Activated naive CD8-positive, alpha-beta T cell (primary cell): ENCODE measurements around the gene SPTLC2.
A peak's percentile ranks its signal among the peaks of the same experiment; 100 is the strongest.
"Not testable (repeated sequence)": the region's sequence is repeated elsewhere in the genome, so short reads cannot be mapped to it uniquely, and the experiment has no call there.

ENCODE experiments used
- H3K27ac Mint-ChIP-seq: one replicate; pipeline ENCODE4 v1.8.0; 2021; ENCODE audit warnings: mixed read lengths
- H3K27me3 Mint-ChIP-seq: one replicate; pipeline ENCODE4 v1.8.0; 2021; ENCODE audit warnings: mixed read lengths
- H3K36me3 Mint-ChIP-seq: one replicate; pipeline ENCODE4 v1.8.0; 2021; ENCODE audit warnings: mixed read lengths
- H3K4me1 Mint-ChIP-seq: one replicate; pipeline ENCODE4 v1.8.0; 2021; ENCODE audit warnings: low read depth, mixed read lengths
- H3K4me3 Mint-ChIP-seq: one replicate; pipeline ENCODE4 v1.8.0; 2021; ENCODE audit warnings: mild to moderate bottlenecking, mixed read lengths
- H3K9me3 Mint-ChIP-seq: one replicate; pipeline ENCODE4 v1.8.0; 2021; ENCODE audit warnings: low read depth, mixed read lengths

The SPTLC2 gene

GRCh38 chr14:77640756-77641533 lies 24.5 kb upstream of the SPTLC2 start:
- Mint-ChIP-seq H3K36me3 (no peaks in the 10 kb centered on the region), H3K27me3 (no peaks in the 10 kb centered on the region)

GRCh38 chr14:77638771-77639171 lies 22.3 kb upstream of the SPTLC2 start:
- Mint-ChIP-seq H3K27ac (no peak overlapping the region), H3K36me3 (no peaks in the 10 kb centered on the region), H3K4me3 (no peak overlapping the region), H3K9me3 (no peaks in the 10 kb centered on the region), H3K4me1 (peaks cover 16% of the 10 kb centered on the region), H3K27me3 (no peaks in the 10 kb centered on the region)

More at GRCh38 chr14:77640756-77641533, 24.5 kb upstream of the SPTLC2 start:
- Mint-ChIP-seq H3K4me3 (peak overlapping the region; percentile 84), H3K27ac (peak overlapping the region; percentile 90), H3K9me3 (no peaks in the 10 kb centered on the region), H3K4me1 (peaks cover 16% of the 10 kb centered on the region)

- H3K9me3 Mint-ChIP-seq, H3K4me3 Mint-ChIP-seq, H3K4me1 Mint-ChIP-seq, H3K27ac Mint-ChIP-seq, H3K36me3 Mint-ChIP-seq, H3K27me3 Mint-ChIP-seq: not testable (repeated sequence)
Observed at GRCh38 chr14:77635869-77636268, 19.4 kb upstream of the SPTLC2 start.

GRCh38 chr14:77635466-77635865 lies 19.0 kb upstream of the SPTLC2 start:
- H3K27ac Mint-ChIP-seq, H3K36me3 Mint-ChIP-seq, H3K4me1 Mint-ChIP-seq, H3K4me3 Mint-ChIP-seq, H3K9me3 Mint-ChIP-seq, H3K27me3 Mint-ChIP-seq: not testable (repeated sequence)

GRCh38 chr14:77630111-77630510 lies 13.7 kb upstream of the SPTLC2 start:
- Mint-ChIP-seq H3K36me3 (no peaks in the 10 kb centered on the region), H3K4me1 (peaks cover 3% of the 10 kb centered on the region), H3K27ac (no peak overlapping the region), H3K27me3 (no peaks in the 10 kb centered on the region), H3K9me3 (peaks cover 4% of the 10 kb centered on the region), H3K4me3 (no peak overlapping the region)

GRCh38 chr14:77625360-77625759 lies 8.9 kb upstream of the SPTLC2 start:
- peaks cover 5% of the 10 kb centered on the region for H3K4me1 Mint-ChIP-seq
- peak overlapping the region; percentile 12 for H3K27ac Mint-ChIP-seq
- H3K36me3 Mint-ChIP-seq, result no peaks in the 10 kb centered on the region
- H3K4me3 Mint-ChIP-seq, result no peak overlapping the region
- H3K9me3 Mint-ChIP-seq, result peaks cover 4% of the 10 kb centered on the region
- no peaks in the 10 kb centered on the region for H3K27me3 Mint-ChIP-seq

- Mint-ChIP-seq H3K27me3 (no peaks in the 10 kb centered on the region), H3K36me3 (no peaks in the 10 kb centered on the region), H3K9me3 (no peaks in the 10 kb centered on the region), H3K4me1 (peaks cover 5% of the 10 kb centered on the region), H3K27ac (no peak overlapping the region), H3K4me3 (no peak overlapping the region)
Observed at GRCh38 chr14:77623201-77623600, 6.8 kb upstream of the SPTLC2 start.

- Mint-ChIP-seq H3K9me3 (no peaks in the 10 kb centered on the region), H3K27ac (no peak overlapping the region), H3K27me3 (no peaks in the 10 kb centered on the region), H3K36me3 (no peaks in the 10 kb centered on the region), H3K4me1 (peaks cover 5% of the 10 kb centered on the region), H3K4me3 (no peak overlapping the region)
Observed at GRCh38 chr14:77622366-77622961, 6.0 kb upstream of the SPTLC2 start.

GRCh38 chr14:77620222-77620870 lies 3.9 kb upstream of the SPTLC2 start:
- Mint-ChIP-seq H3K4me1 (peaks cover 10% of the 10 kb centered on the region), H3K4me3 (no peak overlapping the region), H3K36me3 (no peaks in the 10 kb centered on the region), H3K27ac (no peak overlapping the region), H3K9me3 (no peaks in the 10 kb centered on the region), H3K27me3 (no peaks in the 10 kb centered on the region)

- H3K27ac Mint-ChIP-seq, result no peak overlapping the region
- H3K4me1 Mint-ChIP-seq, result peaks cover 19% of the 10 kb centered on the region
- H3K27me3 Mint-ChIP-seq, result no peaks in the 10 kb centered on the region
- H3K36me3 Mint-ChIP-seq, result peaks cover 3% of the 10 kb centered on the region
- H3K4me3 Mint-ChIP-seq, result no peak overlapping the region
- H3K9me3 Mint-ChIP-seq, result no peaks in the 10 kb centered on the region
Observed at GRCh38 chr14:77618381-77618970, 2.0 kb upstream of the SPTLC2 start.

- no peaks in the 10 kb centered on the region for H3K27me3 Mint-ChIP-seq
- H3K9me3 Mint-ChIP-seq, result no peaks in the 10 kb centered on the region
- H3K4me3 Mint-ChIP-seq, result peak overlapping the region; percentile 89
- peaks cover 35% of the 10 kb centered on the region for H3K4me1 Mint-ChIP-seq
- peaks cover 3% of the 10 kb centered on the region for H3K36me3 Mint-ChIP-seq
- peak overlapping the region; percentile 75 for H3K27ac Mint-ChIP-seq
Observed at GRCh38 chr14:77616133-77616453, 344 bp downstream of the SPTLC2 start.

GRCh38 chr14:77615361-77616132 lies 890 bp downstream of the SPTLC2 start:
- peaks cover 3% of the 10 kb centered on the region for H3K36me3 Mint-ChIP-seq
- H3K27me3 Mint-ChIP-seq, result no peaks in the 10 kb centered on the region
- H3K4me3 Mint-ChIP-seq, result peak overlapping the region; percentile 88
- no peaks in the 10 kb centered on the region for H3K9me3 Mint-ChIP-seq
- peaks cover 35% of the 10 kb centered on the region for H3K4me1 Mint-ChIP-seq
- H3K27ac Mint-ChIP-seq, result peak overlapping the region; percentile 75

GRCh38 chr14:77613201-77613600 lies 3.2 kb downstream of the SPTLC2 start:
- Mint-ChIP-seq H3K4me3 (peak overlapping the region; percentile 6), H3K9me3 (no peaks in the 10 kb centered on the region), H3K36me3 (peaks cover 3% of the 10 kb centered on the region), H3K27ac (peak overlapping the region; percentile 29), H3K27me3 (no peaks in the 10 kb centered on the region), H3K4me1 (peaks cover 45% of the 10 kb centered on the region)

GRCh38 chr14:77612011-77612620 lies 4.3 kb downstream of the SPTLC2 start:
- H3K27me3 Mint-ChIP-seq, result no peaks in the 10 kb centered on the region

More at GRCh38 chr14:77612011-77612620, 4.3 kb downstream of the SPTLC2 start:
- H3K36me3 Mint-ChIP-seq, result peaks cover 3% of the 10 kb centered on the region
- H3K4me1 Mint-ChIP-seq, result peaks cover 55% of the 10 kb centered on the region
- H3K4me3 Mint-ChIP-seq, result no peak overlapping the region
- H3K9me3 Mint-ChIP-seq, result no peaks in the 10 kb centered on the region
- H3K27ac Mint-ChIP-seq, result no peak overlapping the region
